ENCODE results near the gene TNIP2. TPM values are rescaled to one million over a fixed set of nuclear protein-coding genes. Genes with fewer than 3 reads are reported as not detected.

The TNIP2 gene
- total RNA-seq, 1 donor from 2014 or later, result 33.7 TPM

GRCh38 chr4:2768921-2769336 lies 12.8 kb upstream of the TNIP2 start:
- H3K36me3 Mint-ChIP-seq (ENCODE audit: low read depth, unreplicated experiment), result no peaks in the 10 kb centered on the region
- DNase-seq (ENCODE audit: low read depth) (no peak), FAIRE-seq (no peak)
- H3K4me3 Mint-ChIP-seq (ENCODE audit: unreplicated experiment), result no peak overlapping the region
- H3K27me3 ChIP-seq (ENCODE audit: insufficient read depth, low read length), result no peaks in the 10 kb centered on the region
- H3K9me3 Mint-ChIP-seq (ENCODE audit: unreplicated experiment), result peaks cover 8% of the 10 kb centered on the region
- no peaks in the 10 kb centered on the region for H3K9me3 ChIP-seq (ENCODE audit: insufficient read depth, low read depth, low read length)
- H2AFZ ChIP-seq (ENCODE audit: low read depth, low read length), result peak overlapping the region; percentile 57
- no peak overlapping the region for H3K27ac ChIP-seq (ENCODE audit: low read depth, low read length)
- H4K20me1 ChIP-seq (ENCODE audit: insufficient read depth, low read length), result no peaks in the 10 kb centered on the region
- peaks cover 17% of the 10 kb centered on the region for H3K4me1 Mint-ChIP-seq (ENCODE audit: low read depth, unreplicated experiment)
- peak overlapping the region; percentile 37 for H3K4me2 ChIP-seq (ENCODE audit: low read length)
- no peaks in the 10 kb centered on the region for H3K36me3 ChIP-seq (ENCODE audit: insufficient read depth, low read length)
- H3K4me3 ChIP-seq (ENCODE audit: insufficient read depth, low read depth, low read length), result no peak overlapping the region
- TF ChIP-seq EZH2 (IDR thresholded peaks at IDR 0.05; ENCODE audit: insufficient read depth, low read length) (no peak), CTCF (IDR thresholded peaks at IDR 0.05; ENCODE audit: insufficient read depth, low read depth, low read length) (no peak)
- H3K79me2 ChIP-seq (ENCODE audit: insufficient read depth, low read length), result no peaks in the 10 kb centered on the region
- H3K9ac ChIP-seq (ENCODE audit: low read length), result no peak overlapping the region
- H3K27ac Mint-ChIP-seq (ENCODE audit: unreplicated experiment), result peak overlapping the region; percentile 72
- H3K27me3 Mint-ChIP-seq (ENCODE audit: low read depth, unreplicated experiment), result no peaks in the 10 kb centered on the region
- peaks cover 7% of the 10 kb centered on the region for H3K4me1 ChIP-seq (ENCODE audit: insufficient read depth, low read length)

- Histone ChIP-seq H3K4me1 (ENCODE audit: insufficient read depth, low read length) (peaks cover 11% of the 10 kb centered on the region), H3K79me2 (ENCODE audit: insufficient read depth, low read length) (no peaks in the 10 kb centered on the region), H3K9ac (ENCODE audit: low read length) (no peak overlapping the region), H3K9me3 (ENCODE audit: insufficient read depth, low read depth, low read length) (no peaks in the 10 kb centered on the region), H3K36me3 (ENCODE audit: insufficient read depth, low read length) (no peaks in the 10 kb centered on the region), H3K4me2 (ENCODE audit: low read length) (no peak overlapping the region), H2AFZ (ENCODE audit: low read depth, low read length) (no peak overlapping the region), H3K4me3 (ENCODE audit: insufficient read depth, low read depth, low read length) (no peak overlapping the region), H3K27ac (ENCODE audit: low read depth, low read length) (no peak overlapping the region), H3K27me3 (ENCODE audit: insufficient read depth, low read length) (no peaks in the 10 kb centered on the region), H4K20me1 (ENCODE audit: insufficient read depth, low read length) (no peaks in the 10 kb centered on the region)
- Mint-ChIP-seq H3K4me3 (ENCODE audit: unreplicated experiment) (no peak overlapping the region), H3K27ac (ENCODE audit: unreplicated experiment) (no peak overlapping the region), H3K9me3 (ENCODE audit: unreplicated experiment) (peaks cover 4% of the 10 kb centered on the region), H3K27me3 (ENCODE audit: low read depth, unreplicated experiment) (no peaks in the 10 kb centered on the region), H3K36me3 (ENCODE audit: low read depth, unreplicated experiment) (no peaks in the 10 kb centered on the region), H3K4me1 (ENCODE audit: low read depth, unreplicated experiment) (peaks cover 17% of the 10 kb centered on the region)
- TF ChIP-seq CTCF (IDR thresholded peaks at IDR 0.05; ENCODE audit: insufficient read depth, low read depth, low read length) (no peak), EZH2 (IDR thresholded peaks at IDR 0.05; ENCODE audit: insufficient read depth, low read length) (no peak)
- DNase-seq (ENCODE audit: low read depth) (no peak), FAIRE-seq (no peak)
Observed at GRCh38 chr4:2768124-2768523, 12.0 kb upstream of the TNIP2 start.

GRCh38 chr4:2767705-2768074 lies 11.6 kb upstream of the TNIP2 start:
- no peaks in the 10 kb centered on the region for H3K79me2 ChIP-seq (ENCODE audit: insufficient read depth, low read length)
- FAIRE-seq, result no peak
- H3K27ac ChIP-seq (ENCODE audit: low read depth, low read length), result no peak overlapping the region
- peaks cover 17% of the 10 kb centered on the region for H3K4me1 Mint-ChIP-seq (ENCODE audit: low read depth, unreplicated experiment)
- H3K27ac Mint-ChIP-seq (ENCODE audit: unreplicated experiment), result no peak overlapping the region
- peaks cover 4% of the 10 kb centered on the region for H3K9me3 Mint-ChIP-seq (ENCODE audit: unreplicated experiment)
- no peak overlapping the region for H2AFZ ChIP-seq (ENCODE audit: low read depth, low read length)
- no peaks in the 10 kb centered on the region for H3K27me3 Mint-ChIP-seq (ENCODE audit: low read depth, unreplicated experiment)
- no peak for DNase-seq (ENCODE audit: low read depth)
- no peak overlapping the region for H3K4me3 Mint-ChIP-seq (ENCODE audit: unreplicated experiment)
- H3K9me3 ChIP-seq (ENCODE audit: insufficient read depth, low read depth, low read length), result no peaks in the 10 kb centered on the region
- peaks cover 11% of the 10 kb centered on the region for H3K4me1 ChIP-seq (ENCODE audit: insufficient read depth, low read length)
- H3K36me3 ChIP-seq (ENCODE audit: insufficient read depth, low read length), result no peaks in the 10 kb centered on the region
- H3K4me2 ChIP-seq (ENCODE audit: low read length), result no peak overlapping the region
- no peak overlapping the region for H3K9ac ChIP-seq (ENCODE audit: low read length)
- TF ChIP-seq EZH2 (IDR thresholded peaks at IDR 0.05; ENCODE audit: insufficient read depth, low read length) (no peak), CTCF (IDR thresholded peaks at IDR 0.05; ENCODE audit: insufficient read depth, low read depth, low read length) (no peak)
- no peaks in the 10 kb centered on the region for H3K27me3 ChIP-seq (ENCODE audit: insufficient read depth, low read length)
- H3K36me3 Mint-ChIP-seq (ENCODE audit: low read depth, unreplicated experiment), result no peaks in the 10 kb centered on the region
- H4K20me1 ChIP-seq (ENCODE audit: insufficient read depth, low read length), result no peaks in the 10 kb centered on the region
- H3K4me3 ChIP-seq (ENCODE audit: insufficient read depth, low read depth, low read length), result no peak overlapping the region
